ENCODE data around the gene TSR3. TPM values are rescaled to one million over a fixed set of nuclear protein-coding genes. Genes with fewer than 3 reads are reported as not detected.

Gene TSR3
- polyA plus RNA-seq, 1 of the 3 experiments (the other 2 are of a cell fraction), result 87.3 TPM

- Histone ChIP-seq H3F3A (replicated peaks; ENCODE audit: insufficient read depth) (peaks cover 5% of the 10 kb centered on the region), H3K4me2 (no peak overlapping the region), H3K9me3 (no peaks in the 10 kb centered on the region), H3K27ac (ENCODE audit: low read depth in 2 of 2, low read length in 1 of 2) (no peak overlapping the region), H3K9me2 (no peaks in the 10 kb centered on the region), H4K20me1 (ENCODE audit: insufficient read depth) (peaks cover 36% of the 10 kb centered on the region), H3K4me3 (ENCODE audit: low read depth in 2 of 2, low read length in 1 of 2) (no peak overlapping the region), H3K36me3 (replicated peaks in 1 of 2; ENCODE audit: control insufficient read depth in 1 of 2, insufficient read depth in 2 of 2, low read length in 1 of 2) (peaks cover 14 to 61% of the 10 kb centered on the region in 2 experiments), H2AFZ (ENCODE audit: low read depth) (no peak overlapping the region), H3K9ac (no peak overlapping the region), H3K4me1 (ENCODE audit: control insufficient read depth in 1 of 2, insufficient read depth in 2 of 2, low read depth in 1 of 2, low read length in 1 of 2) (no peaks in the 10 kb centered on the region), H3K27me3 (ENCODE audit: insufficient read depth) (no peaks in the 10 kb centered on the region), H3K79me2 (ENCODE audit: insufficient read depth) (peaks cover 19% of the 10 kb centered on the region; the same call in 1 of the 2 replicates)
- no peak for TF ChIP-seq CTCF (IDR thresholded peaks at IDR 0.05)
- TF ChIP-seq USF2 (IDR thresholded peaks at IDR 0.05; ENCODE audit: borderline replicate concordance, low read depth, low read length), result no peak
- no peak for TF ChIP-seq TCF12 (IDR thresholded peaks at IDR 0.05)
- no peak for TF ChIP-seq GABPA (IDR thresholded peaks at IDR 0.05; ENCODE audit: low read depth)
- no peak for TF ChIP-seq FOXJ3 (CRISPR knock-in tag; IDR thresholded peaks at IDR 0.05)
- no peak for TF ChIP-seq USF1 (IDR thresholded peaks at IDR 0.05; ENCODE audit: borderline replicate concordance, low read depth)
- no peak for TF ChIP-seq FOSL2 (IDR thresholded peaks at IDR 0.05; ENCODE audit: borderline replicate concordance, low read depth)
- TF ChIP-seq ELF1 (IDR thresholded peaks at IDR 0.05), result no peak
- TF ChIP-seq RFX5 (IDR thresholded peaks at IDR 0.05; ENCODE audit: low read length), result no peak
- no peak for TF ChIP-seq SMC3 (IDR thresholded peaks at IDR 0.05; ENCODE audit: low read depth, low read length)
- no peak for TF ChIP-seq PBX3 (IDR thresholded peaks at IDR 0.05)
- TF ChIP-seq CHD2 (IDR thresholded peaks at IDR 0.05; ENCODE audit: low read length, partially characterized antibody), result no peak
- no peak for TF ChIP-seq TAF1 (IDR thresholded peaks at IDR 0.05; ENCODE audit: borderline replicate concordance, low read depth, low read length)
- DNase-seq, result no peak
- POLR2A ChIA-PET, result no interaction called here
- 97% methylated on average over 8 of the region's 8 CpGs for WGBS (ENCODE audit: low lambda C conversion rate)
- CTCF ChIA-PET, result interaction anchor here (1.0 kb wide), 1 partner anchor 15 kb away, joined by 3 read pairs; no protein-coding TSS in a partner anchor
Observed at GRCh38 chr16:1322407-1322806, 29.3 kb downstream of the TSR3 start.

- H3K4me1 ChIP-seq (ENCODE audit: control insufficient read depth in 1 of 2, insufficient read depth in 2 of 2, low read depth in 1 of 2, low read length in 1 of 2), result no peaks in the 10 kb centered on the region
- peaks cover 36% of the 10 kb centered on the region; the same call in 1 of the 2 replicates for H3K79me2 ChIP-seq (ENCODE audit: insufficient read depth)
- peaks cover 5% of the 10 kb centered on the region for H3F3A ChIP-seq (replicated peaks; ENCODE audit: insufficient read depth)
- no peaks in the 10 kb centered on the region for H3K9me2 ChIP-seq
- no peaks in the 10 kb centered on the region for H3K27me3 ChIP-seq (ENCODE audit: insufficient read depth)
- WGBS (ENCODE audit: low lambda C conversion rate), result 89% methylated on average over 17 of the region's 22 CpGs
- no peak overlapping the region for H3K9ac ChIP-seq
- peaks cover 51% of the 10 kb centered on the region for H4K20me1 ChIP-seq (ENCODE audit: insufficient read depth)
- CTCF ChIA-PET, result no interaction called here
- POLR2A ChIA-PET, result no interaction called here
- no peaks in the 10 kb centered on the region for H3K9me3 ChIP-seq
- H3K4me3 ChIP-seq (ENCODE audit: low read depth in 2 of 2, low read length in 1 of 2), result no peak overlapping the region
- DNase-seq, result no peak
- H3K27ac ChIP-seq (ENCODE audit: low read depth in 2 of 2, low read length in 1 of 2), result no peak overlapping the region
- H3K36me3 ChIP-seq (replicated peaks in 1 of 2; ENCODE audit: control insufficient read depth in 1 of 2, insufficient read depth in 2 of 2, low read length in 1 of 2), result peaks cover 27 to 77% of the 10 kb centered on the region in 2 experiments
- no peak overlapping the region for H2AFZ ChIP-seq (ENCODE audit: low read depth)
- no peak overlapping the region for H3K4me2 ChIP-seq
- no peak for TF ChIP-seq IRF3 (IDR thresholded peaks at IDR 0.05; ENCODE audit: low read depth, low read length)
- TF ChIP-seq SIN3A (IDR thresholded peaks at IDR 0.05; ENCODE audit: borderline replicate concordance, low read depth, low read length), result no peak
- no peak for TF ChIP-seq RFX5 (IDR thresholded peaks at IDR 0.05; ENCODE audit: low read length)
- no peak for TF ChIP-seq MAX (IDR thresholded peaks at IDR 0.05; ENCODE audit: low read depth)
- no peak for TF ChIP-seq FOSL2 (IDR thresholded peaks at IDR 0.05; ENCODE audit: borderline replicate concordance, low read depth)
- TF ChIP-seq FOXJ3 (CRISPR knock-in tag; IDR thresholded peaks at IDR 0.05), result no peak
- no peak for TF ChIP-seq SMC3 (IDR thresholded peaks at IDR 0.05; ENCODE audit: low read depth, low read length)
- no peak for TF ChIP-seq YY1 (IDR thresholded peaks at IDR 0.05; ENCODE audit: low read depth)
Observed at GRCh38 chr16:1320658-1321240, 30.9 kb downstream of the TSR3 start.

Measured in SK-N-SH (cell line).